B cell (primary cell): ENCODE data around the gene PLA2G2F.

ENCODE experiments used
- EZH2 ChIP-seq: IDR thresholded peaks from 2 replicates; pipeline ENCODE4 v1.6.1; 2012; ENCODE audit warnings: borderline replicate concordance, low read depth, mild to moderate bottlenecking, moderate library complexity, low read length; ENCODE audit not compliant: insufficient read depth, poor library complexity, severe bottlenecking
- TF ChIP-seq, protein P1 (sequence below): fragments of 200-600 bp; IDR thresholded peaks from one replicate; pipeline ENCODE4 v1.8.0; 2022; ENCODE audit warnings: antibody characterized with exemption, mild to moderate bottlenecking

DNA sequence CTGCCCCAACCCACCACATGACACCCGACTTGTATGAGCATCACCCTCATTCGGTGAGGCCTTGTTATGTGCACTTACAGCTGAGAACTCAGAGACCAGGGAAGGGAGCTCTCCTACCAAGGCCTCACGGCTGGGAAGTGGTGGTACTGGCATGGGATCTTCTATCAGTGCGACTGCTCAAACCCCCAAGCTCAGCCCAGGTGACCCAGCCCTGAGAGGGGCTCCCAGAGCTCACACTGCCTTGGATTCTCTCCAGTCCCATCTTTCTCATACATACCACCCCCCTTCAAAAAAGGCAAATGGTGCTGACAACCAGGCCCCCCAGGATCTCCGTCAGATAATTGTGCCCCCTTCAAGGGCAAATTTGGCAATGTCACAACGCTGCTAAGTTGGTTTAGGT lies 777 bp upstream of the PLA2G2F start:
- TF ChIP-seq, protein P1, sequence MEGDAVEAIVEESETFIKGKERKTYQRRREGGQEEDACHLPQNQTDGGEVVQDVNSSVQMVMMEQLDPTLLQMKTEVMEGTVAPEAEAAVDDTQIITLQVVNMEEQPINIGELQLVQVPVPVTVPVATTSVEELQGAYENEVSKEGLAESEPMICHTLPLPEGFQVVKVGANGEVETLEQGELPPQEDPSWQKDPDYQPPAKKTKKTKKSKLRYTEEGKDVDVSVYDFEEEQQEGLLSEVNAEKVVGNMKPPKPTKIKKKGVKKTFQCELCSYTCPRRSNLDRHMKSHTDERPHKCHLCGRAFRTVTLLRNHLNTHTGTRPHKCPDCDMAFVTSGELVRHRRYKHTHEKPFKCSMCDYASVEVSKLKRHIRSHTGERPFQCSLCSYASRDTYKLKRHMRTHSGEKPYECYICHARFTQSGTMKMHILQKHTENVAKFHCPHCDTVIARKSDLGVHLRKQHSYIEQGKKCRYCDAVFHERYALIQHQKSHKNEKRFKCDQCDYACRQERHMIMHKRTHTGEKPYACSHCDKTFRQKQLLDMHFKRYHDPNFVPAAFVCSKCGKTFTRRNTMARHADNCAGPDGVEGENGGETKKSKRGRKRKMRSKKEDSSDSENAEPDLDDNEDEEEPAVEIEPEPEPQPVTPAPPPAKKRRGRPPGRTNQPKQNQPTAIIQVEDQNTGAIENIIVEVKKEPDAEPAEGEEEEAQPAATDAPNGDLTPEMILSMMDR = no peak
- no peak for TF ChIP-seq EZH2
